Left lung (tissue), 10 donors: ENCODE data around the gene FA2H. TPM values are rescaled to one million over a fixed set of nuclear protein-coding genes. Genes with fewer than 3 reads are reported as not detected.

Experiments
- ATAC-seq: fragments of 200-7000 bp; cut with Tn5 transposase; one replicate; pipeline ENCODE4 v1.9.1; 2020; ENCODE audit warnings: moderate library complexity
- DNase-seq, 4 donors: peaks; one replicate each; pipeline ENCODE4 v3.0.0-alpha.2; 2013 to 2020
- H3K27ac ChIP-seq, 2 donors: fragments of 200-600 bp; sonication (generic) in 1 of 2; one replicate each; pipeline versions ENCODE4 v1.5.0 to v1.8.0; 2020 to 2021
- H3K27me3 ChIP-seq, 2 donors: fragments of 200-600 bp; sonication (generic) in 1 of 2; one replicate each; pipeline versions ENCODE4 v1.5.0 to v1.8.0; 2020 to 2021
- H3K36me3 ChIP-seq, 2 donors: fragments of 200-600 bp; sonication (generic) in 1 of 2; one replicate each; pipeline versions ENCODE4 v1.5.0 to v1.8.0; 2020 to 2021
- H3K4me1 ChIP-seq, 2 donors: fragments of 200-600 bp; one replicate each; pipeline ENCODE4 v1.8.0; 2021
- H3K4me3 ChIP-seq, 2 donors: fragments of 200-600 bp; sonication (generic) in 1 of 2; one replicate each; pipeline versions ENCODE4 v1.5.0 to v1.8.0; 2020 to 2021; ENCODE audit warnings: mild to moderate bottlenecking in 1 of 2
- H3K9me3 ChIP-seq, 2 donors: fragments of 200-600 bp; sonication (generic) in 1 of 2; one replicate each; pipeline versions ENCODE4 v1.5.0 to v1.8.0; 2020 to 2021
- CTCF ChIP-seq, 2 donors: fragments of 200-600 bp; sonication (generic) in 1 of 2; IDR thresholded peaks; one replicate each; pipeline versions ENCODE4 v1.5.0 to v1.8.0; 2021; ENCODE audit warnings: antibody characterized with exemption in 2 of 2
- intact Hi-C, 2 donors: fragments of 100-400 bp; cut with DNase I; formaldehyde crosslinking; loops; one replicate each; pipeline versions ENCODE4 v1.11.2 to v1.14.2; 2022
- polyA plus RNA-seq, 6 donors: library from polyadenylated mRNA; unstranded; fragments of 120-200 nt; gene quantifications; one replicate each; pipeline ENCODE4 v1.2.1, GENCODE V29; 2013; ENCODE audit not compliant: insufficient read length in 6 of 6
- total RNA-seq, 2 donors: library from RNA; stranded (reverse); fragmentation: NEBNext Ultra II Directional; extraction: Animal tissue kit (Norgen Biotek cat#: 25700); gene quantifications; one replicate each; pipeline ENCODE4 v1.2.1, GENCODE V29; 2021
- donor health status: DM: no; HTN: yes; CAD: no.
- donor health status: DM: no; HTN: no; CAD: no.

FA2H gene
- total and polyA plus RNA-seq, 8 donors, result 3.3 to 7.3 (median 5.6) TPM

- Histone ChIP-seq H3K9me3 (no peaks in the 10 kb centered on the region), H3K4me1 (no peaks in the 10 kb centered on the region), H3K4me3 (no peak overlapping the region), H3K27me3 (peaks cover 0 to 4% of the 10 kb centered on the region in 2 donors), H3K36me3 (no peaks in the 10 kb centered on the region), H3K27ac (peak overlapping the region; percentile 3 to 59)
- intact Hi-C loops, result no loop called here
- peak; percentile 31 to 85 (median 80) for DNase-seq
- ATAC-seq, result peak; percentile 95
- TF ChIP-seq CTCF (IDR thresholded peaks at IDR 0.05), result no peak
Observed at GRCh38 chr16:74743668-74744299, 30.8 kb downstream of the FA2H start.

GRCh38 chr16:74743045-74743667 lies 31.5 kb downstream of the FA2H start:
- intact Hi-C loops, result no loop called here
- ATAC-seq (peak; percentile 13), DNase-seq (no peak)
- no peak for TF ChIP-seq CTCF (IDR thresholded peaks at IDR 0.05)
- H3K27me3 ChIP-seq, result no peaks in the 10 kb centered on the region
- no peaks in the 10 kb centered on the region for H3K36me3 ChIP-seq
- H3K27ac ChIP-seq, result peak overlapping the region; percentile 3 to 59
- H3K4me1 ChIP-seq, result no peaks in the 10 kb centered on the region
- H3K9me3 ChIP-seq, result no peaks in the 10 kb centered on the region
- H3K4me3 ChIP-seq, result no peak overlapping the region

DNA sequence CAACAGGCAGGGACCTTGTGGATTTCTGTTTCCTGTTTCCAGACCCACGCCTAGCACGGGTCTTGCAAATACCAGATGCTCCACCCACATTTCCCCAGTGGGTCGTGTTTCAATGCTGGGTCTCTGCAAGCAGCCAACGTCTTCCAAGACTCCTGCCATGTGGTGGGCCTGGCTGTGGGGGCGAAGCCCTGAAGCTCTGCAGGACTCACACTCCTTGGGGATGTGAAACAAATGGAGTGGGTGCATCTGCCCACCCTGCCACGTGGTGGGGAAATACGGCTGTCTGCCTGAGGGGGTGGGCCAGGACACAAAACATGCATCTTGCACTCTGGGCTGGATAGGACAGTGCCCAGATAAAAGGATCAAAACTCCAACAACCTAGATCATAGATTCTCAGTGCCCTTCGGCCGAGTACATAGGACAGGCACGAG lies 32.6 kb downstream of the FA2H start:
- ATAC-seq (no peak), DNase-seq (no peak)
- Histone ChIP-seq H3K4me3 (no peak overlapping the region), H3K27me3 (no peaks in the 10 kb centered on the region), H3K4me1 (no peaks in the 10 kb centered on the region), H3K36me3 (no peaks in the 10 kb centered on the region), H3K9me3 (no peaks in the 10 kb centered on the region), H3K27ac (no peak overlapping the region)
- intact Hi-C loops, result no loop called here
- no peak for TF ChIP-seq CTCF (IDR thresholded peaks at IDR 0.05)

- H3K4me1 ChIP-seq, result no peaks in the 10 kb centered on the region
- no peaks in the 10 kb centered on the region for H3K27me3 ChIP-seq
- H3K9me3 ChIP-seq, result no peaks in the 10 kb centered on the region
- no peak for ATAC-seq
- no peak for TF ChIP-seq CTCF (IDR thresholded peaks at IDR 0.05)
- H3K27ac ChIP-seq, result no peak overlapping the region
- H3K4me3 ChIP-seq, result no peak overlapping the region
- intact Hi-C loops, result no loop called here
- no peaks in the 10 kb centered on the region for H3K36me3 ChIP-seq
- no peak for DNase-seq
Observed at GRCh38 chr16:74740795-74741304, 33.8 kb downstream of the FA2H start.

DNA sequence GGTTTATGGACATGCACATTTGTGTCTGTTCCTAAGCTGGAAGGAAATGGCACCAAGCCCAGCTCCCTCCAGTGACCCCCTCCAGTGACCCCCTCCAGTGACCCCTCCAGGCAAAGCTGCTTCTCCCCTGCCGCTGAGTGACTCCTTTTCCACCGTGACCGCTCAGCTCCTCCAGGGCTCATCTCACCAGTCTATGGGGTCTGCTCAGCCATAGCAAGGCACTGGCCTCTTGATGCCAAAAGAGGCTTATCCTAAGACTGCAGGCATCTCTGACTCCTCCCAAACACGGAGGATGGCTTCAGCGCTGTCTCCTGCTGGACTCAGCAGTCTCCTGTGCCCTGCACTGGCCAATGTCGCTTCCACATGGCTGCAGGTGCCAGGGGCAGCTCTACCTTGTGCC lies 35.3 kb downstream of the FA2H start:
- intact Hi-C loops, result no loop called here
- H3K4me1 ChIP-seq, result no peaks in the 10 kb centered on the region
- H3K27ac ChIP-seq, result no peak overlapping the region
- ATAC-seq (no peak), DNase-seq (no peak)
- H3K4me3 ChIP-seq, result no peak overlapping the region
- no peaks in the 10 kb centered on the region for H3K27me3 ChIP-seq
- no peaks in the 10 kb centered on the region for H3K36me3 ChIP-seq
- no peak for TF ChIP-seq CTCF (IDR thresholded peaks at IDR 0.05)
- H3K9me3 ChIP-seq, result no peaks in the 10 kb centered on the region
